GM12864 (cell line): ENCODE results near the gene ARHGEF10L.
"Not testable (repeated sequence)": the region's sequence is repeated elsewhere in the genome, so short reads cannot be mapped to it uniquely, and the experiment has no call there.

ENCODE experiments used
- DNase-seq: peaks from one replicate; pipeline ENCODE4 v3.0.0-alpha.2; 2011; ENCODE audit warnings: low read depth
- H3K4me3 ChIP-seq: 2 replicates; pipeline ENCODE4 v1.5.1; 2011; ENCODE audit warnings: mild to moderate bottlenecking, low read depth, low read length, control low read depth
- CTCF ChIP-seq: IDR thresholded peaks from 2 replicates; pipeline ENCODE4 v1.5.1; 2011; ENCODE audit warnings: low read depth, mild to moderate bottlenecking, moderate library complexity, low read length, control low read depth, inconsistent platforms; ENCODE audit errors: missing control alignments

ARHGEF10L gene

DNA sequence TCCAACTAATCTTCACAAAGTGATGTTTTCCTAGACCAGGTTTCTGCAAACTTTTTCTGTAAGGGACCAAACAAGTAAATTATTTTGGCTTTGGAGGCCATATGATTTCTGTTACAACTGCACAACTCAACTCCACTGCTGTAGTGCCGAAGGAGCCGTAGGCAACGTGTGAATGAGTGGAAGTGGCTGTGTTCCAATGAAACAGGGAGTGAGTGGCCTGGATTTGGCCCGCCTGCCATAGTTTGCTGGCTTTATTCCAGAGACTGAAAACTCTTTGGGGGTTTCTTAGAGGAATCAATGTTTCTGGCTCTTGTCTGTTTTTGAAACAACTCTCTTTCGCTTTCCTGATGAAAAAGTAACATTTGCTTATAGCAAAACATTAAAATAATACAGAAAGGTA, 203.1 kb downstream of the ARHGEF10L start:
- no peak for DNase-seq
- no peak for TF ChIP-seq CTCF
- no peak overlapping the region for H3K4me3 ChIP-seq

DNA sequence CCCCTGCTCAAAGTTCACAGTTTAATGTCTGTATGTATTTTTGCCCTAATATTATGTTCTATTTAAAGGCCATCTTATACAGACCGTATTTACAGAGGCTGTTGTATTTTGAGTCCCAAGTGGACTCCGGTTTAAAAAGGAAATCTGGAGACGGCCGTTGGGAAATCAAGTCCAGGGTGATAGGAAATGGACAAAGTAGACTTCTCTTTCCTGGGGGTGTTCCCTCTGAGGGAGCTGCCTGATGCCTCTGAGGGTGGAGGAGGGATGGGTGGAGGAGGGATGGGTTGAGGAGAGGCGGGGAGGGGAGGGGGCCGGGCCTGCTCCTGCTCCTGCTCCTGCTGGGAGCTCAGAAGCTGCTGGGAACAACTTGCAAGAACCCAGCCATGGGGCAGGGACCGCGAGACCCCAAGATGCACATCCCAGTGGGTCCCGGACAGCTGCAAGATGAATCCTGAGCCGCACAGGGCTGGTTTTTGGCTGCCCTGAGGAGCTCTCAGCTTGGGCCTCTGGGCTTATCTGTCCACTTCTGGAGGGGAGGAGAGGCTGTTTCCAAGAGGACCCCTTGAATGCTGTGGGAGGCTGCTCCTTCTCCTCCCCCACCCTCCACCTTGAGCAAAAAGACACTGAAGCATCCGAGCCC, 203.6 kb downstream of the ARHGEF10L start:
- no peak for DNase-seq
- TF ChIP-seq CTCF, result no peak
- no peak overlapping the region for H3K4me3 ChIP-seq

DNA sequence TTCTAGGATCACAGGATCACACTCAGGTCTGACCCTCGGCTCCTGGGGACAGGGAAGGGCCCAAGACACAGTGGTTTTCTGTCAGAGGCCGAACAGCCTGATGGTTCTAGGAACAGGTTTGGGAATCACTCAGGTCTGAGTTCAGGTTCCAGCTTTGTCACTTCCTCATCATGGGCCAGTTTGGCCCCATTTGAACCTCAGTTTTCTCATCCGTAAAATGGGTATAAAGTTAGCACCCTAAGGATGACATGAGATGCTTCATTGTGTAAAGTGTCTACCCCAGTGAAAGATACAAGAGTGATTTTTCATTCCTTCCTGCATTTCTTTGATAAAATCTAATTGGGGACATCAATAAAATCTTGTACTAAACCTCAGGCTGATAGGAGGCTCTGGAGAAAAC, 204.4 kb downstream of the ARHGEF10L start:
- TF ChIP-seq CTCF, result no peak
- no peak overlapping the region for H3K4me3 ChIP-seq
- DNase-seq, result no peak

- no peak for DNase-seq
- no peak overlapping the region for H3K4me3 ChIP-seq
- TF ChIP-seq CTCF, result no peak
Observed at GRCh38 chr1:17744666-17745478, 205.4 kb downstream of the ARHGEF10L start.

- TF ChIP-seq CTCF, result no peak
- no peak for DNase-seq
- no peak overlapping the region for H3K4me3 ChIP-seq
Observed at GRCh38 chr1:17745479-17745955, 206.0 kb downstream of the ARHGEF10L start.

GRCh38 chr1:17746281-17746680, 206.8 kb downstream of the ARHGEF10L start:
- not testable (repeated sequence) for H3K4me3 ChIP-seq, DNase-seq

GRCh38 chr1:17746920-17747319, 207.4 kb downstream of the ARHGEF10L start:
- TF ChIP-seq CTCF, result no peak
- H3K4me3 ChIP-seq, result no peak overlapping the region
- no peak for DNase-seq
